DND-41 (cell line): ENCODE measurements around the gene ZDHHC20.

Experiments used
- EZH2 ChIP-seq: IDR thresholded peaks from 3 replicates; pipeline ENCODE4 v1.6.1; 2012; ENCODE audit warnings: borderline replicate concordance, low read depth, mild to moderate bottlenecking, moderate library complexity, low read length, inconsistent platforms; ENCODE audit not compliant: severe bottlenecking
- TF ChIP-seq, protein P1 (sequence below): IDR thresholded peaks from 2 replicates; pipeline ENCODE4 v1.5.1; 2012; ENCODE audit warnings: borderline replicate concordance, low read length, moderate library complexity, mild to moderate bottlenecking; ENCODE audit not compliant: poor library complexity, severe bottlenecking; ENCODE audit errors: extremely low read depth

GRCh38 chr13:21470785-21471184 lies 11.7 kb upstream of the ZDHHC20 start:
- TF ChIP-seq, protein P1, sequence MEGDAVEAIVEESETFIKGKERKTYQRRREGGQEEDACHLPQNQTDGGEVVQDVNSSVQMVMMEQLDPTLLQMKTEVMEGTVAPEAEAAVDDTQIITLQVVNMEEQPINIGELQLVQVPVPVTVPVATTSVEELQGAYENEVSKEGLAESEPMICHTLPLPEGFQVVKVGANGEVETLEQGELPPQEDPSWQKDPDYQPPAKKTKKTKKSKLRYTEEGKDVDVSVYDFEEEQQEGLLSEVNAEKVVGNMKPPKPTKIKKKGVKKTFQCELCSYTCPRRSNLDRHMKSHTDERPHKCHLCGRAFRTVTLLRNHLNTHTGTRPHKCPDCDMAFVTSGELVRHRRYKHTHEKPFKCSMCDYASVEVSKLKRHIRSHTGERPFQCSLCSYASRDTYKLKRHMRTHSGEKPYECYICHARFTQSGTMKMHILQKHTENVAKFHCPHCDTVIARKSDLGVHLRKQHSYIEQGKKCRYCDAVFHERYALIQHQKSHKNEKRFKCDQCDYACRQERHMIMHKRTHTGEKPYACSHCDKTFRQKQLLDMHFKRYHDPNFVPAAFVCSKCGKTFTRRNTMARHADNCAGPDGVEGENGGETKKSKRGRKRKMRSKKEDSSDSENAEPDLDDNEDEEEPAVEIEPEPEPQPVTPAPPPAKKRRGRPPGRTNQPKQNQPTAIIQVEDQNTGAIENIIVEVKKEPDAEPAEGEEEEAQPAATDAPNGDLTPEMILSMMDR, result no peak
- TF ChIP-seq EZH2, result no peak
